Activated naive CD4-positive, alpha-beta T cell treated with anti-CD3 and anti-CD28 coated beads, Interleukin-2, amount 10 ng/mL, durations not matched to agents 7 days and 5 days (primary cell): ENCODE measurements around the gene AFAP1.

Experiments used
- CTCF ChIA-PET: fragments of 350-600 bp; sonication (Branson Sonifier 250); formaldehyde crosslinking; loops from one replicate; lab custom pipeline; 2021; ENCODE audit warnings: antibody characterized with exemption; lab: Charles Lee
- DNase-seq: peaks from one replicate; pipeline ENCODE4 v3.0.0-alpha.2; 2020
- H3K27ac Mint-ChIP-seq: one replicate; pipeline ENCODE4 v1.8.0; 2021; ENCODE audit warnings: mild to moderate bottlenecking, moderate library complexity, mixed read lengths
- H3K27me3 Mint-ChIP-seq: one replicate; pipeline ENCODE4 v1.8.0; 2021; ENCODE audit warnings: mild to moderate bottlenecking, mixed read lengths
- H3K36me3 Mint-ChIP-seq: one replicate; pipeline ENCODE4 v1.8.0; 2021; ENCODE audit warnings: mixed read lengths
- H3K4me1 Mint-ChIP-seq: one replicate; pipeline ENCODE4 v1.8.0; 2021; ENCODE audit warnings: mixed read lengths
- H3K4me3 Mint-ChIP-seq: one replicate; pipeline ENCODE4 v1.8.0; 2021; ENCODE audit warnings: mild to moderate bottlenecking, moderate library complexity, mixed read lengths
- H3K9me3 Mint-ChIP-seq: one replicate; pipeline ENCODE4 v1.8.0; 2021; ENCODE audit warnings: mixed read lengths

The AFAP1 gene

DNA sequence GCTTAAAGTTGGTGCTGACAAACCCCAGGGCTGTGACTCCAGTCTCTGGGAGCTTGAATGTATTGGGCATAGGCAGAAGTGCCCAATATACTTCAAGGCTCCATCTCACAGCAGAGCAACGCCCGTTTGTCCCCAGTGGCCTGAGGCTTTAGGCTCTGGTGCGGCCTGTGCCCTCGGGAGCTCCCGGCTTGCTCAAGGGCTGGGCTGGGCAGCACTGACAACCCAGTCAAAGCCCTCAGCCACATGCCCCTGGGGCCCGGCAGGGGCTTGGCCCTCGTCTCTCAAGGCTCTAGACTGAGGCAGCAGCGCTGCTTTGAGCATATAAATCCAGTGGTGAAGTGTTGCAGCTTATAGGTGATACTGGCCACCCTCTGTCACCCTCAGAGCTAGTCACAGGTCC is 203.7 kb downstream of the AFAP1 start:
- H3K27me3 Mint-ChIP-seq: peaks cover 20% of the 10 kb centered on the region
- H3K27ac Mint-ChIP-seq: no peak overlapping the region
- H3K9me3 Mint-ChIP-seq: no peaks in the 10 kb centered on the region
- H3K4me3 Mint-ChIP-seq: no peak overlapping the region
- no peaks in the 10 kb centered on the region for H3K36me3 Mint-ChIP-seq
- no peak for DNase-seq
- H3K4me1 Mint-ChIP-seq: no peaks in the 10 kb centered on the region
- CTCF ChIA-PET: no interaction called here

DNA sequence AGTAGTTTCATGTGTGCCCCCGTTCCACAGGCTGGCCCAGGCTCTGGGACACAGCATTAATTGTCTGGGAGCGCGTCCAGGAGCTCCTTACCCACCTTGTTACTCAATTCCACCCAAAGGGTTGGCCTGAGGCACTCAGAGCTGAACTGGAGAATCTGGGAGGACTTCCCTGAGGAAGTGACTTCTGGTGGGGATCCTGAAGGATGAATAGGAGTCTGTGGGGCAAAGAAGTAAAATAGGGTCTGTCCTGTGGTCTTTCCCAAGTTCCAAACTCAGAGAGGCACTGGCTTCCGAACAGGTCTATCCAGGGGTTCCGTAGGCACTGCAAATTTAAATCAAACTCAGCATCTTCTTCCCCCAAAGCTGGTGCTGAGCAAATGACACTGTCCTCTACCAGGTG is 204.3 kb downstream of the AFAP1 start:
- Mint-ChIP-seq H3K27me3 (peaks cover 20% of the 10 kb centered on the region), H3K36me3 (no peaks in the 10 kb centered on the region)

DNA sequence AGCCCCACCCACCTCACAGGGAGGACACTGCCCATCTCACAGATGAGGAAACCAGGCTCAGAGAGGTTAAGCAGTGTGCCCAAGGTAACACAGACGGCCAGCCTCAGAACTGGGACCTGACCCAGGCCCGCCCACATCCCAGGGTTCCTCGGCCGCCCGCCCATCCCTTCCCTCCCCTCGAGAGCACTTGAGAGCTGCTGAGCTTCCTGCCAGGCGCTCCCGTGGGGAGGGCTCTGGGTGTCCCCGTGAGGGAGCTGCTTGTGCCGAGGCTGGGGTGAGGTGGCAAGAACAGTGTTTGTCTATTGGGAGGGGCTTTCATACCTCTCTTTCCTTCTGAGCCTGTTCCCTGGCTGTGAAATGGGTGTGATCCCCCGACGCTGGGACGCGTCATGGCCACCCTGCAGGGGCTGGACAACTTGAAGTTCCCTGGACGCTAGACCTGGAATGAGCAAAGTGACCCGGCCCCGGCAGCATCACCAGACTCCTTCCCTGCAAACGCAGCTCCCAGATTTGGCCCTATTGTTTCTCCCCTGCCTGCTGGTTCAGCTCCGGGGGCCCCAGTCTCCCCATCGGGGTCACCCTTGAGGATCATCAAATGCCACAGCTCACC is 204.9 kb downstream of the AFAP1 start:
- H3K4me1 Mint-ChIP-seq: no peaks in the 10 kb centered on the region
- CTCF ChIA-PET: no interaction called here
- H3K9me3 Mint-ChIP-seq: no peaks in the 10 kb centered on the region
- H3K36me3 Mint-ChIP-seq: no peaks in the 10 kb centered on the region
- no peak overlapping the region for H3K27ac Mint-ChIP-seq
- peaks cover 20% of the 10 kb centered on the region for H3K27me3 Mint-ChIP-seq
- no peak overlapping the region for H3K4me3 Mint-ChIP-seq
- no peak for DNase-seq

More for the DNA sequence above, 204.3 kb downstream of the AFAP1 start:
- no peak overlapping the region for H3K4me3 Mint-ChIP-seq
- H3K9me3 Mint-ChIP-seq: no peaks in the 10 kb centered on the region
- CTCF ChIA-PET: no interaction called here
- H3K27ac Mint-ChIP-seq: no peak overlapping the region
- DNase-seq: no peak
- H3K4me1 Mint-ChIP-seq: no peaks in the 10 kb centered on the region

GRCh38 chr4:7733801-7734650 is 205.6 kb downstream of the AFAP1 start:
- DNase-seq: no peak
- Mint-ChIP-seq H3K4me3 (no peak overlapping the region), H3K36me3 (no peaks in the 10 kb centered on the region), H3K27me3 (peaks cover 22% of the 10 kb centered on the region), H3K4me1 (no peaks in the 10 kb centered on the region), H3K9me3 (no peaks in the 10 kb centered on the region), H3K27ac (no peak overlapping the region)
- CTCF ChIA-PET: no interaction called here

GRCh38 chr4:7733201-7733600 is 206.5 kb downstream of the AFAP1 start:
- no peak overlapping the region for H3K27ac Mint-ChIP-seq
- peaks cover 23% of the 10 kb centered on the region for H3K27me3 Mint-ChIP-seq
- no peaks in the 10 kb centered on the region for H3K4me1 Mint-ChIP-seq
- H3K9me3 Mint-ChIP-seq: no peaks in the 10 kb centered on the region
- no peak overlapping the region for H3K4me3 Mint-ChIP-seq
- DNase-seq: no peak
- CTCF ChIA-PET: interaction anchor here (1.1 kb wide), 1 partner anchor 29 kb away, joined by 3 read pairs; no protein-coding TSS in a partner anchor
- no peaks in the 10 kb centered on the region for H3K36me3 Mint-ChIP-seq

GRCh38 chr4:7732263-7732662 is 207.4 kb downstream of the AFAP1 start:
- no peak overlapping the region for H3K27ac Mint-ChIP-seq
- DNase-seq: no peak
- CTCF ChIA-PET: interaction anchor here (2.8 kb wide), 1 partner anchor 12 kb away, joined by 9 read pairs; no protein-coding TSS in a partner anchor

DNA sequence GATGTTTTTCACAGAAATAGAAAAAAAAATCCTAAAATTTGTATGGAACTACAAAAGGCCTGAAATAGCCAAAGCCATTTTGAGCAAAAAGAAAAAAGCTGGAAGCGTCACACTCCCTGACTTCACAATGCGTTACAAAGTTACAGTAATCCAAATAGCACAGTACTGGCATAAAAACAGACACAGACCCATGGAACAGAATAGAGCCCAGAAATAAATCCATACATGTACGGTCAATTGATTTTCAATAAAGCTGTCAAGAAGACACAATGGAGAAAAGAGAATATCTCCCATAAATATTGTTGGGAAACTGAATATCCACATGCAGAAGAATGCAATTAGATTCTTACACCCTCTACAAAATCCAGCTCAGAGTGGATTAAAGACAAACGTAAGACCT is 208.2 kb downstream of the AFAP1 start:
- no peaks in the 10 kb centered on the region for H3K9me3 Mint-ChIP-seq
- no peak overlapping the region for H3K4me3 Mint-ChIP-seq
- H3K27me3 Mint-ChIP-seq: peaks cover 23% of the 10 kb centered on the region
- H3K27ac Mint-ChIP-seq: no peak overlapping the region
- DNase-seq: no peak
- CTCF ChIA-PET: interaction anchor here (2.8 kb wide), 1 partner anchor 12 kb away, joined by 9 read pairs; no protein-coding TSS in a partner anchor
- no peaks in the 10 kb centered on the region for H3K4me1 Mint-ChIP-seq
- no peaks in the 10 kb centered on the region for H3K36me3 Mint-ChIP-seq

More at GRCh38 chr4:7732263-7732662, 207.4 kb downstream of the AFAP1 start:
- Mint-ChIP-seq H3K27me3 (peaks cover 23% of the 10 kb centered on the region), H3K4me3 (no peak overlapping the region), H3K36me3 (no peaks in the 10 kb centered on the region), H3K4me1 (no peaks in the 10 kb centered on the region), H3K9me3 (no peaks in the 10 kb centered on the region)

DNA sequence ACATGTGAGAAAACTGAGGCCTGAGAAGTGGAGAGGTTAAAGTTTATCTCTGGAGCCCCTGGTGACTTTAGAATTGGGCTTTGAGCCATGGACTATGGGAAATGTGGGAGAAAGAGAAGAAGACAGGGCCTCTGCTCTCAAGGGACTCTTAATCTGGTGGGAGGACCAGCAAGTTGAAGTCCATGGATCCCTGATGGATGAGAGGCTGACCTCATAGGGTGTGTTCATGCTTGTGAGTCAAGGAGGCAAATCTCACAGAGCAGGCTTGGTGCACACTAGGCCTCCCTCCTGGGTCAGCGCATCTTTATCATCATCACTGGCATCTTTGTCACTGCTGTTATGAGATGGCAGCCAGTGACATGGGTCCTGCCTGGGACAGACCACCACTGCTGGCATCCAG is 211.9 kb downstream of the AFAP1 start:
- CTCF ChIA-PET: no interaction called here
- Mint-ChIP-seq H3K4me1 (no peaks in the 10 kb centered on the region), H3K9me3 (peaks cover 9% of the 10 kb centered on the region), H3K36me3 (no peaks in the 10 kb centered on the region), H3K4me3 (no peak overlapping the region), H3K27ac (no peak overlapping the region), H3K27me3 (peaks cover 10% of the 10 kb centered on the region)
- DNase-seq: no peak

GRCh38 chr4:7726665-7727413 is 212.8 kb downstream of the AFAP1 start:
- H3K27me3 Mint-ChIP-seq: peaks cover 7% of the 10 kb centered on the region
- H3K9me3 Mint-ChIP-seq: peaks cover 9% of the 10 kb centered on the region
- H3K36me3 Mint-ChIP-seq: no peaks in the 10 kb centered on the region
- no peak overlapping the region for H3K4me3 Mint-ChIP-seq
- CTCF ChIA-PET: interaction anchor here (0.6 kb wide), 1 partner anchor 548 kb away, joined by 4 read pairs; no protein-coding TSS in a partner anchor
- H3K4me1 Mint-ChIP-seq: no peaks in the 10 kb centered on the region
- H3K27ac Mint-ChIP-seq: no peak overlapping the region
- no peak for DNase-seq

DNA sequence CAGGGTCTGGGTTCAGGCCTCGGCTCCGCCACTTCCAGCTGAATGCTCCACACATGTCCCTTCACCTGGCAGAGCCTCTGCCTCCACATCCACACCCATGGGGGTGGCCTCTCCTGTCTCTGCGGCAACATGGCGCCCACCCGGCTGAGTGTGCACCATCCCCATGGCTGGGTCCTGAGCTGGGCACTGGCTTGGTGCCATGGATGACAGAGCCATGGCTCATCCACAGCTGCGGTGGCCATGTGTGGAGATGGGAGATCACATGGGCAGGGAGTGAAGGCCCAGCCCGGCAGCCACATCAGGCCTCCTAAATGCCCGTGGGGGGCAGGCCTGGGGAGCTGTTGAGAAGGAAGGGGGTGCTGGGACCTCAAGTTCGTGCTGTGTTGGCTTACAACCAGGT is 213.7 kb downstream of the AFAP1 start:
- Mint-ChIP-seq H3K4me1 (no peaks in the 10 kb centered on the region), H3K27ac (no peak overlapping the region), H3K4me3 (no peak overlapping the region), H3K36me3 (no peaks in the 10 kb centered on the region), H3K27me3 (peaks cover 7% of the 10 kb centered on the region), H3K9me3 (peaks cover 9% of the 10 kb centered on the region)
- CTCF ChIA-PET: interaction anchor here (0.6 kb wide), 1 partner anchor 547 kb away, joined by 4 read pairs; no protein-coding TSS in a partner anchor
- no peak for DNase-seq

- peaks cover 9% of the 10 kb centered on the region for H3K9me3 Mint-ChIP-seq
- no peak for DNase-seq
- no peak overlapping the region for H3K4me3 Mint-ChIP-seq
- H3K27ac Mint-ChIP-seq: no peak overlapping the region
- H3K27me3 Mint-ChIP-seq: peaks cover 13% of the 10 kb centered on the region
- no peaks in the 10 kb centered on the region for H3K36me3 Mint-ChIP-seq
- no peaks in the 10 kb centered on the region for H3K4me1 Mint-ChIP-seq
- CTCF ChIA-PET: no interaction called here
Observed at GRCh38 chr4:7723625-7724024, 216.0 kb downstream of the AFAP1 start.

- DNase-seq: no peak
- no peak overlapping the region for H3K4me3 Mint-ChIP-seq
- no peaks in the 10 kb centered on the region for H3K4me1 Mint-ChIP-seq
- H3K27ac Mint-ChIP-seq: no peak overlapping the region
- CTCF ChIA-PET: interaction anchor here (0.9 kb wide), 1 partner anchor 263 kb away, joined by 3 read pairs; no protein-coding TSS in a partner anchor
- no peaks in the 10 kb centered on the region for H3K36me3 Mint-ChIP-seq
- peaks cover 9% of the 10 kb centered on the region for H3K9me3 Mint-ChIP-seq
- H3K27me3 Mint-ChIP-seq: peaks cover 17% of the 10 kb centered on the region
Observed at GRCh38 chr4:7722766-7723387, 216.8 kb downstream of the AFAP1 start.

- DNase-seq: no peak
- CTCF ChIA-PET: interaction anchor here (0.9 to 1.0 kb wide), 2 partner anchors 80 to 264 kb away, joined by 3 read pairs; no protein-coding TSS in a partner anchor
Observed at GRCh38 chr4:7721984-7722551, 217.6 kb downstream of the AFAP1 start.

More at GRCh38 chr4:7721984-7722551, 217.6 kb downstream of the AFAP1 start:
- Mint-ChIP-seq H3K4me3 (no peak overlapping the region), H3K27ac (no peak overlapping the region), H3K4me1 (no peaks in the 10 kb centered on the region), H3K9me3 (peaks cover 9% of the 10 kb centered on the region), H3K36me3 (no peaks in the 10 kb centered on the region), H3K27me3 (peaks cover 17% of the 10 kb centered on the region)
